Measurements from ENCODE around the gene NCS1. TPM values are rescaled to one million over a fixed set of nuclear protein-coding genes. Genes with fewer than 3 reads are reported as not detected.
A peak's percentile ranks its signal among the peaks of the same experiment; 100 is the strongest.

NCS1 gene
- total and polyA plus RNA-seq, 9 of the 15 experiments (the other 6 are each of a cell fraction or from before 2014, with no cell fraction given): 0.28 to 27.0 (median 9.6) TPM

- TF ChIP-seq CUX1 (CRISPR knock-in tag; IDR thresholded peaks at IDR 0.05): peak; percentile 99
- TF ChIP-seq GATA2 (CRISPR knock-in tag; IDR thresholded peaks at IDR 0.05): no peak
- TF ChIP-seq CEBPB (tag; IDR thresholded peaks at IDR 0.05): no peak; the same call in 1 of the 2 replicates
- TF ChIP-seq KHSRP (IDR thresholded peaks at IDR 0.05): no peak
- TF ChIP-seq SIX5 (IDR thresholded peaks at IDR 0.05; ENCODE audit: borderline replicate concordance in 1 of 2, insufficient read depth in 1 of 2, low read depth in 1 of 2, low read length in 2 of 2): no peak
- peak in 1 of 2 experiments; percentile 81; a peak in 2 of 4 replicates for TF ChIP-seq SRF (CRISPR knock-in tag; IDR thresholded peaks at IDR 0.05)
- no peak for TF ChIP-seq ASH1L (IDR thresholded peaks at IDR 0.05; ENCODE audit: borderline replicate concordance, low read depth, partially characterized antibody)
- TF ChIP-seq, protein P1, sequence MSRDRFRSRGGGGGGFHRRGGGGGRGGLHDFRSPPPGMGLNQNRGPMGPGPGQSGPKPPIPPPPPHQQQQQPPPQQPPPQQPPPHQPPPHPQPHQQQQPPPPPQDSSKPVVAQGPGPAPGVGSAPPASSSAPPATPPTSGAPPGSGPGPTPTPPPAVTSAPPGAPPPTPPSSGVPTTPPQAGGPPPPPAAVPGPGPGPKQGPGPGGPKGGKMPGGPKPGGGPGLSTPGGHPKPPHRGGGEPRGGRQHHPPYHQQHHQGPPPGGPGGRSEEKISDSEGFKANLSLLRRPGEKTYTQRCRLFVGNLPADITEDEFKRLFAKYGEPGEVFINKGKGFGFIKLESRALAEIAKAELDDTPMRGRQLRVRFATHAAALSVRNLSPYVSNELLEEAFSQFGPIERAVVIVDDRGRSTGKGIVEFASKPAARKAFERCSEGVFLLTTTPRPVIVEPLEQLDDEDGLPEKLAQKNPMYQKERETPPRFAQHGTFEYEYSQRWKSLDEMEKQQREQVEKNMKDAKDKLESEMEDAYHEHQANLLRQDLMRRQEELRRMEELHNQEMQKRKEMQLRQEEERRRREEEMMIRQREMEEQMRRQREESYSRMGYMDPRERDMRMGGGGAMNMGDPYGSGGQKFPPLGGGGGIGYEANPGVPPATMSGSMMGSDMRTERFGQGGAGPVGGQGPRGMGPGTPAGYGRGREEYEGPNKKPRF (IDR thresholded peaks at IDR 0.05; ENCODE audit: low read depth, low read length): no peak
- no peak for TF ChIP-seq DNMT1 (IDR thresholded peaks at IDR 0.05)
- TF ChIP-seq SMAD3 (CRISPR knock-in tag; conservative IDR thresholded peaks at IDR 0.05): peak; percentile 96
- TF ChIP-seq U2AF2 (optimal IDR thresholded peaks at IDR 0.05; ENCODE audit: low read depth, low read length): no peak
- no peak for TF ChIP-seq NRF1 (conservative IDR thresholded peaks at IDR 0.05 in 1 of 2, IDR thresholded peaks at IDR 0.05 in 1 of 2)
- TF ChIP-seq, protein P2, sequence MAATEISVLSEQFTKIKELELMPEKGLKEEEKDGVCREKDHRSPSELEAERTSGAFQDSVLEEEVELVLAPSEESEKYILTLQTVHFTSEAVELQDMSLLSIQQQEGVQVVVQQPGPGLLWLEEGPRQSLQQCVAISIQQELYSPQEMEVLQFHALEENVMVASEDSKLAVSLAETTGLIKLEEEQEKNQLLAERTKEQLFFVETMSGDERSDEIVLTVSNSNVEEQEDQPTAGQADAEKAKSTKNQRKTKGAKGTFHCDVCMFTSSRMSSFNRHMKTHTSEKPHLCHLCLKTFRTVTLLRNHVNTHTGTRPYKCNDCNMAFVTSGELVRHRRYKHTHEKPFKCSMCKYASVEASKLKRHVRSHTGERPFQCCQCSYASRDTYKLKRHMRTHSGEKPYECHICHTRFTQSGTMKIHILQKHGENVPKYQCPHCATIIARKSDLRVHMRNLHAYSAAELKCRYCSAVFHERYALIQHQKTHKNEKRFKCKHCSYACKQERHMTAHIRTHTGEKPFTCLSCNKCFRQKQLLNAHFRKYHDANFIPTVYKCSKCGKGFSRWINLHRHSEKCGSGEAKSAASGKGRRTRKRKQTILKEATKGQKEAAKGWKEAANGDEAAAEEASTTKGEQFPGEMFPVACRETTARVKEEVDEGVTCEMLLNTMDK (IDR thresholded peaks at IDR 0.05; ENCODE audit: borderline replicate concordance, insufficient read depth, low read depth, low read length, poor library complexity, severe bottlenecking): no peak
- no peak for TF ChIP-seq EZH2 (IDR thresholded peaks at IDR 0.05; ENCODE audit: borderline replicate concordance, low read depth, low read length)
- TF ChIP-seq, protein P3, sequence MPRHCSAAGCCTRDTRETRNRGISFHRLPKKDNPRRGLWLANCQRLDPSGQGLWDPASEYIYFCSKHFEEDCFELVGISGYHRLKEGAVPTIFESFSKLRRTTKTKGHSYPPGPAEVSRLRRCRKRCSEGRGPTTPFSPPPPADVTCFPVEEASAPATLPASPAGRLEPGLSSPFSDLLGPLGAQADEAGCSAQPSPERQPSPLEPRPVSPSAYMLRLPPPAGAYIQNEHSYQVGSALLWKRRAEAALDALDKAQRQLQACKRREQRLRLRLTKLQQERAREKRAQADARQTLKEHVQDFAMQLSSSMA (CRISPR knock-in tag; IDR thresholded peaks at IDR 0.05): no peak
- TF ChIP-seq RBM25 (IDR thresholded peaks at IDR 0.05; ENCODE audit: low read depth, low read length, severe bottlenecking): no peak
Measured at GRCh38 chr9:130150779-130151382, 21.3 kb upstream of the NCS1 start (continued).

Measured in K562 (cell line).